ENCODE data around the gene CFAP221.

Gene CFAP221

GRCh38 chr2:119599384-119599783 lies 55.1 kb downstream of the CFAP221 start:
- peaks cover 12 to 14% of the 10 kb centered on the region in 2 experiments for H3K27me3 ChIP-seq (ENCODE audit: control insufficient read depth in 1 of 2, insufficient read depth in 1 of 2, low read length in 2 of 2)
- H3K9me3 ChIP-seq (ENCODE audit: control insufficient read depth, low read length) = no peaks in the 10 kb centered on the region
- H3K9ac ChIP-seq (ENCODE audit: low read length) = no peak overlapping the region
- H3K79me1 ChIP-seq (replicated peaks; ENCODE audit: low read length, poor library complexity, severe bottlenecking) = no peaks in the 10 kb centered on the region
- H3K14ac ChIP-seq (ENCODE audit: low read length in 2 of 2) = no peak overlapping the region
- H2BK15ac ChIP-seq (ENCODE audit: low read depth, poor library complexity, severe bottlenecking) = no peak overlapping the region
- no peak overlapping the region for H4K8ac ChIP-seq (ENCODE audit: low read length)
- H3K18ac ChIP-seq (ENCODE audit: low read depth in 1 of 2, low read length in 2 of 2) = no peak overlapping the region
- no peak overlapping the region for H2BK120ac ChIP-seq (ENCODE audit: low read depth, low read length)
- no peak overlapping the region for H4K91ac ChIP-seq (ENCODE audit: low read length)
- no peak for DNase-seq
- H3K4me1 ChIP-seq (ENCODE audit: control insufficient read depth, insufficient read depth, low read depth, low read length) = peaks cover 5% of the 10 kb centered on the region
- no peaks in the 10 kb centered on the region for H3K36me3 ChIP-seq (ENCODE audit: control insufficient read depth in 1 of 2, insufficient read depth in 2 of 2, low read depth in 1 of 2, low read length in 2 of 2)
- H2AK5ac ChIP-seq (ENCODE audit: low read length, severe bottlenecking) = no peak overlapping the region
- H2BK12ac ChIP-seq (ENCODE audit: low read length in 2 of 2) = no peak overlapping the region
- no peak overlapping the region for H3K4ac ChIP-seq (ENCODE audit: low read depth in 1 of 2, low read length in 2 of 2)
- H2AFZ ChIP-seq (ENCODE audit: low read depth, low read length) = no peak overlapping the region
- WGBS = 69% methylated on average over 2 of the region's 2 CpGs
- H3K23ac ChIP-seq (ENCODE audit: low read length in 2 of 2) = no peak overlapping the region
- H3K4me3 ChIP-seq (ENCODE audit: insufficient read depth in 1 of 2, low read depth in 1 of 2, low read length in 2 of 2) = no peak overlapping the region
- H3K27ac ChIP-seq (ENCODE audit: low read length, poor library complexity, severe bottlenecking) = no peak overlapping the region
- no peak overlapping the region for H2BK5ac ChIP-seq (ENCODE audit: low read depth, low read length, poor library complexity, severe bottlenecking)
- no peak overlapping the region for H3K4me2 ChIP-seq (ENCODE audit: low read length, poor library complexity, severe bottlenecking)

DNA sequence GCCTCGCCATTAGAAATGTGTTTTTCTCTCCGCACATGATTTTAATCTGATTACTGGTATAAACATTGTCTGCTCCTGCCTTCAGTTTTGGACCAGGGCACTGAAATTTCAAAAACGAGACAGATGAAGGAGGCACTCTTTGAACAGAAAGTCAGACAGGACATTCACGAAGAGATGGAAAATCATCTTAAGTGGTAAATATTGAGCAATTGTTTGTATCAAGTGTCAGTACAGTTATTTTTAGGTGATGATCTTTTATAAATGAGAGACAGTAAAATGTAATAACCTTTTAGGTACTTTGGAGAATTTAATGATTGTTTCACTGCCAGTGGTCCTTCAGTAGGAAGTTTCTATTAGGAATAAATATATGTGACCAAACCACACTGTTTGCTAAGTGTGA lies 60.8 kb downstream of the CFAP221 start:
- no peak overlapping the region for H3K4me3 ChIP-seq (ENCODE audit: insufficient read depth in 1 of 2, low read depth in 1 of 2, low read length in 2 of 2)
- H3K9me3 ChIP-seq (ENCODE audit: control insufficient read depth, low read length) = no peaks in the 10 kb centered on the region
- H3K18ac ChIP-seq (ENCODE audit: low read depth in 1 of 2, low read length in 2 of 2) = no peak overlapping the region
- no peak overlapping the region for H3K23ac ChIP-seq (ENCODE audit: low read length in 2 of 2)
- no peak overlapping the region for H2AK5ac ChIP-seq (ENCODE audit: low read length, severe bottlenecking)
- peaks cover 9 to 17% of the 10 kb centered on the region in 2 experiments for H3K27me3 ChIP-seq (ENCODE audit: control insufficient read depth in 1 of 2, insufficient read depth in 1 of 2, low read length in 2 of 2)
- no peak overlapping the region for H2BK15ac ChIP-seq (ENCODE audit: low read depth, poor library complexity, severe bottlenecking)
- H3K36me3 ChIP-seq (ENCODE audit: control insufficient read depth in 1 of 2, insufficient read depth in 2 of 2, low read depth in 1 of 2, low read length in 2 of 2) = no peaks in the 10 kb centered on the region
- peaks cover 3% of the 10 kb centered on the region for H3K4me1 ChIP-seq (ENCODE audit: control insufficient read depth, insufficient read depth, low read depth, low read length)
- no peak overlapping the region for H4K91ac ChIP-seq (ENCODE audit: low read length)
- no peak overlapping the region for H3K4me2 ChIP-seq (ENCODE audit: low read length, poor library complexity, severe bottlenecking)
- no peak overlapping the region for H2BK5ac ChIP-seq (ENCODE audit: low read depth, low read length, poor library complexity, severe bottlenecking)
- H3K9ac ChIP-seq (ENCODE audit: low read length) = no peak overlapping the region
- no peak overlapping the region for H3K27ac ChIP-seq (ENCODE audit: low read length, poor library complexity, severe bottlenecking)
- H2AFZ ChIP-seq (ENCODE audit: low read depth, low read length) = no peak overlapping the region
- H4K8ac ChIP-seq (ENCODE audit: low read length) = no peak overlapping the region
- H2BK120ac ChIP-seq (ENCODE audit: low read depth, low read length) = no peak overlapping the region
- WGBS = 84% methylated on average over 4 of the region's 4 CpGs
- no peak overlapping the region for H2BK12ac ChIP-seq (ENCODE audit: low read length in 2 of 2)
- H3K14ac ChIP-seq (ENCODE audit: low read length in 2 of 2) = no peak overlapping the region
- DNase-seq = no peak
- H3K79me1 ChIP-seq (replicated peaks; ENCODE audit: low read length, poor library complexity, severe bottlenecking) = no peaks in the 10 kb centered on the region
- H3K4ac ChIP-seq (ENCODE audit: low read depth in 1 of 2, low read length in 2 of 2) = no peak overlapping the region

GRCh38 chr2:119606674-119607073 lies 62.4 kb downstream of the CFAP221 start:
- H3K14ac ChIP-seq (ENCODE audit: low read length in 2 of 2) = no peak overlapping the region
- no peak overlapping the region for H4K91ac ChIP-seq (ENCODE audit: low read length)
- no peak overlapping the region for H2AK5ac ChIP-seq (ENCODE audit: low read length, severe bottlenecking)
- H3K27me3 ChIP-seq (ENCODE audit: control insufficient read depth in 1 of 2, insufficient read depth in 1 of 2, low read length in 2 of 2) = peaks cover 17 to 18% of the 10 kb centered on the region in 2 experiments
- no peak overlapping the region for H3K4ac ChIP-seq (ENCODE audit: low read depth in 1 of 2, low read length in 2 of 2)
- no peaks in the 10 kb centered on the region for H3K9me3 ChIP-seq (ENCODE audit: control insufficient read depth, low read length)
- H3K4me3 ChIP-seq (ENCODE audit: insufficient read depth in 1 of 2, low read depth in 1 of 2, low read length in 2 of 2) = no peak overlapping the region
- H3K79me1 ChIP-seq (replicated peaks; ENCODE audit: low read length, poor library complexity, severe bottlenecking) = no peaks in the 10 kb centered on the region
- H3K36me3 ChIP-seq (ENCODE audit: control insufficient read depth in 1 of 2, insufficient read depth in 2 of 2, low read depth in 1 of 2, low read length in 2 of 2) = no peaks in the 10 kb centered on the region
- no peak overlapping the region for H3K27ac ChIP-seq (ENCODE audit: low read length, poor library complexity, severe bottlenecking)
- no peak overlapping the region for H4K8ac ChIP-seq (ENCODE audit: low read length)
- H3K18ac ChIP-seq (ENCODE audit: low read depth in 1 of 2, low read length in 2 of 2) = no peak overlapping the region
- H3K4me2 ChIP-seq (ENCODE audit: low read length, poor library complexity, severe bottlenecking) = no peak overlapping the region
- H3K9ac ChIP-seq (ENCODE audit: low read length) = no peak overlapping the region
- no peak overlapping the region for H2BK12ac ChIP-seq (ENCODE audit: low read length in 2 of 2)
- no peak overlapping the region for H2BK5ac ChIP-seq (ENCODE audit: low read depth, low read length, poor library complexity, severe bottlenecking)
- H3K4me1 ChIP-seq (ENCODE audit: control insufficient read depth, insufficient read depth, low read depth, low read length) = peaks cover 3% of the 10 kb centered on the region
- DNase-seq = no peak
- no peak overlapping the region for H3K23ac ChIP-seq (ENCODE audit: low read length in 2 of 2)
- H2BK15ac ChIP-seq (ENCODE audit: low read depth, poor library complexity, severe bottlenecking) = no peak overlapping the region
- WGBS = 78% methylated on average over 1 of the region's 1 CpG
- no peak overlapping the region for H2AFZ ChIP-seq (ENCODE audit: low read depth, low read length)
- no peak overlapping the region for H2BK120ac ChIP-seq (ENCODE audit: low read depth, low read length)

- no peak overlapping the region for H4K8ac ChIP-seq (ENCODE audit: low read length)
- H3K4me3 ChIP-seq (ENCODE audit: insufficient read depth in 1 of 2, low read depth in 1 of 2, low read length in 2 of 2) = no peak overlapping the region
- H2BK15ac ChIP-seq (ENCODE audit: low read depth, poor library complexity, severe bottlenecking) = no peak overlapping the region
- H3K23ac ChIP-seq (ENCODE audit: low read length in 2 of 2) = no peak overlapping the region
- WGBS = 51% methylated on average over 2 of the region's 3 CpGs
- peaks cover 3% of the 10 kb centered on the region for H3K4me1 ChIP-seq (ENCODE audit: control insufficient read depth, insufficient read depth, low read depth, low read length)
- no peak overlapping the region for H3K4me2 ChIP-seq (ENCODE audit: low read length, poor library complexity, severe bottlenecking)
- H3K27ac ChIP-seq (ENCODE audit: low read length, poor library complexity, severe bottlenecking) = no peak overlapping the region
- no peaks in the 10 kb centered on the region for H3K79me1 ChIP-seq (replicated peaks; ENCODE audit: low read length, poor library complexity, severe bottlenecking)
- no peak overlapping the region for H3K18ac ChIP-seq (ENCODE audit: low read depth in 1 of 2, low read length in 2 of 2)
- H3K27me3 ChIP-seq (ENCODE audit: control insufficient read depth in 1 of 2, insufficient read depth in 1 of 2, low read length in 2 of 2) = peaks cover 17% of the 10 kb centered on the region in 2 experiments
- no peak overlapping the region for H3K4ac ChIP-seq (ENCODE audit: low read depth in 1 of 2, low read length in 2 of 2)
- H2BK12ac ChIP-seq (ENCODE audit: low read length in 2 of 2) = no peak overlapping the region
- peaks cover 15% of the 10 kb centered on the region for H3K9me3 ChIP-seq (ENCODE audit: control insufficient read depth, low read length)
- H2BK120ac ChIP-seq (ENCODE audit: low read depth, low read length) = no peak overlapping the region
- no peak overlapping the region for H3K9ac ChIP-seq (ENCODE audit: low read length)
- no peak for DNase-seq
- no peak overlapping the region for H2BK5ac ChIP-seq (ENCODE audit: low read depth, low read length, poor library complexity, severe bottlenecking)
- no peak overlapping the region for H2AFZ ChIP-seq (ENCODE audit: low read depth, low read length)
- no peak overlapping the region for H2AK5ac ChIP-seq (ENCODE audit: low read length, severe bottlenecking)
- no peak overlapping the region for H3K14ac ChIP-seq (ENCODE audit: low read length in 2 of 2)
- H3K36me3 ChIP-seq (ENCODE audit: control insufficient read depth in 1 of 2, insufficient read depth in 2 of 2, low read depth in 1 of 2, low read length in 2 of 2) = no peaks in the 10 kb centered on the region
- no peak overlapping the region for H4K91ac ChIP-seq (ENCODE audit: low read length)
Measured at GRCh38 chr2:119608553-119608952, 64.3 kb downstream of the CFAP221 start.
